Daoy (cell line): ENCODE measurements around the gene FREM2. TPM values are rescaled to one million over a fixed set of nuclear protein-coding genes. Genes with fewer than 3 reads are reported as not detected.

Experiments
- DNase-seq: peaks from one replicate; pipeline ENCODE4 v3.0.0-alpha.2; 2015; ENCODE audit warnings: low read depth
- total RNA-seq: library from RNA; depleted of rRNA; stranded (reverse); fragments of >200 nt; shearing (Covaris generic); gene quantifications from 2 replicates; pipeline ENCODE4 v1.2.3, GENCODE V29; 2014

The FREM2 gene
- total RNA-seq, 1 experiment from 2014 or later, result under 0.01 TPM

- no peak for DNase-seq
These were observed 76.8 kb downstream of the FREM2 start for GRCh38 chr13:38763446-38764381.

- DNase-seq, result no peak
These were observed 79.9 kb downstream of the FREM2 start for GRCh38 chr13:38766799-38767198.

DNA sequence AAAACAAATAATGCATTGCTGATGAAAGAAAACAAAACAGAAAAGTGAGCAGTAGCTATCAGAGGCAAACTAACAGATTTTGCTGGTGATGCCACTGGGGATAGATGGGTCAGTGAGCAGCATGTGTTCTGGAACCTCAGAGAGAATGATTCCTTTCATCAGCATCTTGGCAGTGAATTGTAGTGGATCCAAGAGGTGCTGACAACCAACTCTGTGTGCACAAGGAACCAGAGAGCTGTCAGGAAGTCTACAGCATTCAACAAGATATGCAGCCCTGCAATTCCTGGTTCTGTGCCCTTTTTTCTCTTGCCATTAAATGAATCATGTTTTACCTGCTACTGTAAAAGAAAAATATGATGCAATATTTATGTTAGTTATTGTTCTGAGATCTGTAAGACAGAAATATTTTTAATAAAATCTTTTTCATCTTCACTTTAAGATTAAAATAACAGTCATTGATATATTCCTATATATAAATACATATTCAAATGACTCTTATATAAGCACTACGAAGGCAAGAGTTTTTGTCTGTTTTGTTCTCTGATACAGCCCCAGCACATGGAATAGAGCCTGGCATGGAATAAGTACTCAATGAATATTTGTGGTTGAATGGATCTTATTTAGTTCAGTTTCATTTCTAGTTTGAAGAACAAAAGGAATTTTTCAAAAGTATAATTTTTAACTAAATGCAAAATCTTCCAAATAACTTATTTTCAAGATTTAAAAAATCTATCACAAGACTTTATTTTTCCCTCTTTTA is 80.8 kb downstream of the FREM2 start:
- no peak for DNase-seq

DNA sequence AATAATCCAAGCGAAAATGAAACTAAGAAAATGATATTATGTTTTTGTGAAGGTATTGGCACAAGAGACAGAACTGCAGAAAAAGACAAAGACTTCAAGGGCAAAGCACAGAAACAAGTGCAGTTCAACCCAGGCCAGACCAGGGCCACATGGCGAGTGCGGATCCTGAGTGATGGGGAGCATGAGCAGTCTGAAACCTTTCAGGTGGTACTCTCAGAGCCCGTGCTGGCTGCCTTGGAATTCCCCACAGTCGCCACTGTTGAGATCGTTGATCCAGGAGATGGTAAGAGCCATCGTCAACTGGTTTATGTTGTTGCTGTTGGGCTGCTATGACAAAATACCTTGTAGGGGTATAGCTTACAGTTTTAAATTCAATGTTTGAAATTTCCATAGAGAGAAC is 82.6 kb downstream of the FREM2 start:
- DNase-seq, result no peak

DNA sequence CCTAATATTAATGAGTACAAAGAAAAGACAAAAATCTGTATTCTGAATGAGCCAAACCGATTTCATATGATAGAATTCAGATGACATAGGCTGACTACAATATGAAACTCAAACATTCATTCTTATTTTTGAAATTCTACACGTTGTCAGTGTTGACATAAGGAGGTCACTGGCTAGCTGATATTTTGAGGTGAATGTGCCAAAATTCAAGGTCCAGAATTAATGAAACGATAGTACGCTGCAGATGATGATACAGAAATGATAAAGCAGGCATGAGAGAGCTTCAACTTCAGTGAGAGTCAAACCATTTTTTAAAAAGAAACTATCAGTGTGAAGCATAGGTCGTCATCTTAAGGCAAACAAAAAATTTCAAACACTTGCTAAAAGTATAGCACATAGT is 88.2 kb downstream of the FREM2 start:
- no peak for DNase-seq

GRCh38 chr13:38777347-38778119 is 90.7 kb downstream of the FREM2 start:
- DNase-seq, result no peak

DNA sequence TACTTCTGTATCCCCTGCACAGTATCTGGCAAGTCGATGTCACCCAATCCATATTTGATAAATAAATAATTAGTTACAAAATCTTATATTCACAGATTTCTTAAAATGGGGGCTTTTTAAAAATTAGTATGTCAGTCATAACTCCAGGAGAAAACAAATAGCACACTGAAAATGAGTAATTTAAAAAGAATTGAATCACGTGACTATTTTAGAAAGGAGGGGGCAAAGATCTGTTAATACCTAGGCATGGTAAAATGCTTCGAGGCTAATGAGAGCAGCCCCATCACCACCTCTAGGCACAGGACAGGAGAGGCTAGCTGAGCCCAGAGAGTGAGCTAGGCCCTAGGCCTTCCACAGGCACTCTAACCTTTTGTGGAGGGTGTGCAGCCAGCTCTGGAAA is 94.7 kb downstream of the FREM2 start:
- DNase-seq, result no peak

DNA sequence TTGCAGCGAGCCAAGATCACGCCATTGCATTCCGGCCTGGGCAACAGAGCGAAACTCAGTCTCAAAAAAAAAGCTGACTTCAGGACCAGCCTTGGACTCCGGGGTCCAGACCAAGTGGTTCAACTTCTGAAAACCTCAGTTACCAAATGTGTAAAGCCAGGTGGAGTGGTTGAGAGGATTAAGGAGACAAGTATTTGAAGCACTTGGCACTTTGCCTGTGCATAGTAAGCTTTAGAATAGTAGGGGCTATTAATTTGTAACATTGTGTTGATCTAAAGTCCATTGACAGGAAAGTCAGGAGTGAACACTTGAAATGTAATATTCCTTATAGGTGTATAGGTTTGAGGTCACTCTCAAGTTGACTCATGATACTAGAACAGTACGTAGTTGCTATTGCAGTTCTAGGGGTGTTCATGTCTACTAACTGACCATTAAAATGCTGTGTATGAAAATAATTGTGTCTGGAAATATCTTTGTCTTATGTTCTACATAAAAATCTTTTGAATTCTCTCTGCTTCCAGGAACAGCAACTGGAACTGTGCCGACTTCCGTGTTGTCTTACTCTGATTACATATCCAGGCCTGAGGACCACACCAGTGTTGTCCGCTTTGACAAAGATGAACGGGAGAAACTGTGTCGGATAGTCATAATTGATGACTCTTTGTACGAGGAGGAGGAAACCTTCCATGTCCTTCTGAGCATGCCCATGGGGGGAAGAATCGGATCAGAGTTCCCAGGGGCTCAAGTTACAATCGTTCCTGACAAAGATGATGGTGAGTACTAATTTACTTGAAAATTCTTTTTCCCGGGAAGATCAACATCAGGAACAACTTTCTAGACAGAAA is 97.4 kb downstream of the FREM2 start:
- DNase-seq, result no peak

- no peak for DNase-seq
These were observed 98.2 kb downstream of the FREM2 start for GRCh38 chr13:38785042-38785441.

DNA sequence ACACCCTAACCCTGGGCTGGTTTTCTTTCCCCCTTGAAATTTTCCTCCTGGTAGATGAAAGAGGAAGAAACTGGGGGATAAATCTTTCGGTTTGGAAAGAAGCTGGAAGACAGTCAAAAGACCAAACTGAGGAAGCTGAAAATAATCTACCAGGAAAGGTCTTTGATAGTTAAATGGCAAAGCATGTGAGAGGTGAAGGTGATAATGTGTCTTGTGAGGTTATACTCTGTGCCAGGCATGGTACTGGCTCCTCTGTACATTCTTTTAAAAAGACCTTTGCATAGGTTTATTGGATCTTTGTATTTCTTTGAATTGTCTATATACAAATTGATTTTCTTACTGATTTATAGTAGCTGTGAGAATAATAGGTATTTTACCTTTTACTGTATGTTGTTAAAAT is 98.6 kb downstream of the FREM2 start:
- no peak for DNase-seq

- no peak for DNase-seq
These were observed 100.7 kb downstream of the FREM2 start for GRCh38 chr13:38787550-38787949.

- DNase-seq, result no peak
These were observed 110.0 kb downstream of the FREM2 start for GRCh38 chr13:38796890-38797289.

GRCh38 chr13:38803531-38803930 is 116.7 kb downstream of the FREM2 start:
- no peak for DNase-seq

DNA sequence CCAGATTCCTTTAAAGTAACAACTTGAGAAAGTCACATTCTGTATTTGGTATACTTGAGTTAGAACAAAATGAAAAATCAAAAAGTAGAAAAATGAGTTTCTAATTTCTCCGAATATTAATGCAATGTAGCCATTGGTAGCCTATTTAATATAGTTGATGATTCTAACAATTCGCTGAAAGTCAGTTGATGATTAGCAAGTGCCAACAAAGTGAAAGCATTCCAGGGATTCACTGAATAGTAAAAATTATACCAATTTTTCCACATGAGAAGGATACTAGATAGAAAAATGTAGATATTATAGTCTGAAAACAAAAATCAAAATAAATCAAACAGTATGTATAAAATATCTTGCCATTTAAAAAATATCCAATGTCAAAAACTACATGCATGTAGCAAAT is 117.2 kb downstream of the FREM2 start:
- DNase-seq, result no peak

- DNase-seq, result no peak
These were observed 117.7 kb downstream of the FREM2 start for GRCh38 chr13:38804536-38804935.

DNA sequence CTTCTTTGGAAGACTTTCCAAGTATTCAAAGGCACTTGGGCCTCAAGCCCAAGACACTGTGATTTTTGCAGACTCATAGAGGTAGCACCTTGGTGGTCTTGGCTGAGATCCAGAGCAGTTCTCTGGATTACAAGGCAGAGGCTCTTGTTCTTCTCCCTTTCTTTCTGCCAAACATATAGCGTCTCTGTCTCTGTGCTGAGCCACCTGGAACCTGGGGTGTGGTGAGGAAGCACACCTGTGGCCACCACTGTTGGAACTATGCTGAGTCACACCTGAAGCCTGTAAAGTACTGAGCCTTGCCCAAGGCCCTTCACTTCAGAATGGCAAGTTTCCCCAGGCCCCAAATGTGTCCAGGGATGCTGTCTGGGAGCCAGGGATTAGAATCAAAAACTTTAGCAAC is 127.5 kb downstream of the FREM2 start:
- DNase-seq, result no peak

DNA sequence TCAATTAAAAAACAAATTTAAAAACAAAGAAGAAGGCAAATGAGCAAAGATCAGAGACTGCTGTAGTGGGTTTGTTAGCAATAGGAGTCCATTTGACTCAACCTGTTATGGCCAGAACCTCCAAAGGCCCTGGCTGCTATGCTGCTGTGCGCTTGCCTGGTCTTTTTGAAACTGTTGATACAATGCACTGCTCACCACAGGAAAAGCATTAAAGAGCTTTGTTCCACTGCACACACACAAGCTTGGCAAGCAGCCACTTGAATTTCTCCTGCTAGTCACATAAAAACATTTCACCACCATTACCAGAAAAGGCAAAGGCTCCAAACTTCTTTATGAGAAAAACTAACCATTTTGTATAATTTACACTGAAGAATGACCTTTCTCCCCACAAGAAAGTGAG is 132.2 kb downstream of the FREM2 start:
- DNase-seq, result no peak

GRCh38 chr13:38819596-38819995 is 132.7 kb downstream of the FREM2 start:
- no peak for DNase-seq

DNA sequence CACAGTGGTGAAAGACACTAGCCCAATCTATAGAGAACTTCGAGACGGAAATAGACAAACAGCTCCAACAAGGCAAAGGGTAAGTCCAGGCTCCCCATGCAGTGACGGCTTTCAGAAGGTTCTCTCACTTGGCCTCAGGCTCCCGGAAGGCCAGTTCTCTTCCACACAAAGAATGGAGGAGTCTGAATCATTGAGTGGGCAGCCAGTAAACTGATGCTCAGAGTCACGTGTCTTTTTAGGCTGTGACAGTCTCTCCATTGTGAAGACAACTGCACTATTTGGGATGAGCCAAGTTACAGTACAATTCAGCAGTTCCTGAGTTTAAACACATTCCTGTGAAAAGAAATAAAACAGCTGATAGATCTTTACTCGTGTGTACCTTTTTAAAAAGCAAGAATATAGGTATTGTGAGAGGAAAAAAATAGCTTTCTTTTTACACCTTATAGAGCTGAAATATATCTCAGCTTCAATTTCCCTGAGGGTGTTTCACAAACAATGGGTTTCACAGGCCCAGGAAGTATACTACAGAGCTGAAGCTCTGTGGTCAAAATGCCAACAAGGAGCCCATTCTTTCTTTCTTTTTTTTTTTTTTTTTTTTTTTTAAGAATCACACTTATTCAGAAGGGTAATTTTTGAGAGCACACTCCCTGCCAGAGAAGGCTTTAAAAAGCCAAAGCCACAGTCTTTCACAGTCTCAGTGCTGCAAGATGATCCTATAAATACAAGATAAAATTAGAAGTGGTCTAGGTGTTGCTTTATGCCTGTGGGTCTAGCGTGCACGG is 135.1 kb downstream of the FREM2 start:
- DNase-seq, result no peak

- DNase-seq, result no peak
These were observed 137.5 kb downstream of the FREM2 start for GRCh38 chr13:38824342-38824741.
